CD4-positive, alpha-beta T cell treated with Interleukin-17A for 1 hour (primary cell): Measurements from ENCODE around the gene SLC22A2.

Experiments used
- DNase-seq: peaks from one replicate; pipeline ENCODE4 v3.0.0-alpha.2; 2020

Gene SLC22A2

GRCh38 chr6:160273196-160273595, 14.6 kb upstream of the SLC22A2 start:
- no peak for DNase-seq

DNA sequence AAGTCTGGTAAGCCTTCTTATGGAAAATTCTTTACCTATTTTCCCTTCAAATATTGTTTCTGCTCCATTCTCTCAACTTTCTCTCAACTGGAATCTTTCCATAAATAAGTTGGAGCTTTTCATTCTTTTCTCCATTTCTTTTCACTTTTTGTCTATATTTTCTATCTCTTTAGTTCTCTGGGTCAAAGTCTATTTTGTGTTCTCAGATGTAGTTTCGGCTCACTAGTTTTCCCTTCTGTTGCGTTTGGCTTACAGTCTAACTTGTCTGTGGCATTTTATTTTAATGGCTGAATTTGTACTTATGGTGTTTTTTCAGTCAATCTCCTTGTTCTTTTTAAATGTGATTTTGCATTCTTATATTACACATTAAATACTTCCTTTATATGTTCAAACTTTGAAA, 14.1 kb upstream of the SLC22A2 start:
- DNase-seq, result no peak

GRCh38 chr6:160270347-160270746, 11.7 kb upstream of the SLC22A2 start:
- DNase-seq, result no peak

DNA sequence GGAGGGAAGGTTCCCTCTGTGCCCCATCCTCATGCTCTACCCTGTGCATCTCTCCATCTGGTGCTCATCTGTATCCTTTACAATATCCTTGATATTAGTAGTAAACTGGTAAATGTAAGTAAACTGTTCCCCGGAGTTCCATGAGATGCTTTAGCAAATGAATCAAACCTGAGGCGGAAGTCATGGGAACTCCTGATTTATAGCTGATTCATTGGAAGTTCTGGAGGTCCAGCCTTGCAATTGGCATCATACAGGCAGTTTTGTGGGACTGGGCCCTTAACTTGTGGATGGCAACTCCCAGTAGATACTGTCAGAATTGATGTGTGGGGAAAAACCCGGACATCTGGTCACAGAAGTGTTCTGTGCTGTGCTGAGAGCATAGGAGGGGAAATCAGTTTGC, 11.2 kb upstream of the SLC22A2 start:
- no peak for DNase-seq

DNA sequence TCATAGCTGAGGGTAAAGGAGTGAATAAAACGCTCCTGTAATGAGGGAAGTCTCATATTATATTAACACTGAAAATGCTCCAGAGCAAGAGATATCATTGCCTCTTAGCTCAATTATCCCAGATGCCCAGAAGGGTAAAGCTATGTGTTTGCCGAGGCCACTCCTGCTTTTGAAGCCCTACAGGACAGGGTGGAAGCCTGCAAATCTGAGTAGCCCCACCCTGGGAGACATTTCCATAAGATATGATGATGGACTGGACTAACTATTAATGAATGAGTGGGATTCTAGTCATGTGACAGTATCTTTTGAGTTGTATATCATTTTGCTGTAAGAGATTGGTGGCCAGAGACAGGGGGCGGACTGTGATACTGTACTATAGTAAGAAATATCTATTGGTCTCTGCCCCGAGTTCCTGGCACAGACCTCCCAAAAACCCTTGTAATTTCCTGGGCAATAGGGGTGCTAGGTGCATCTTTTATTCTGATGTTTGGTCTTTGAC, 10.5 kb upstream of the SLC22A2 start:
- DNase-seq, result no peak

DNA sequence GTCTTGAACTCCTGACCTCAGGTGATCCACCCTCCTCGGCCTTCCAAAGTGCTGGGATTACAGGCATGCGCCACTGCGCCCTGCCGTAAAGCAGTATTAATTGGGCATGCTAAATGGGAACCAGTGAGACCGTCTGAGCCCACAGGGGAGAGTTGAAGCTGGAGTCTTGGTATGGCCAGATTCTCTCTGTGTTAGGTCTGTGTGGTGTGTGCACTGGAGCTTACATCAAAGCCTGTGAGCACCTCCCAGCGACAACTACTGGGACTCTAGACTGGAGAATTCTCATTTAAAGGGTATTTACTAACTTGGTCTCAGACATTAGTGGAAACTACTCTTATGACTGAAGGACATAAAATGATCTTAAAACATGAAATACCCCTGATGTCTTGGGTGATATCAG, 8.5 kb upstream of the SLC22A2 start:
- DNase-seq, result no peak

GRCh38 chr6:160265869-160266476, 7.4 kb upstream of the SLC22A2 start:
- DNase-seq, result no peak

DNA sequence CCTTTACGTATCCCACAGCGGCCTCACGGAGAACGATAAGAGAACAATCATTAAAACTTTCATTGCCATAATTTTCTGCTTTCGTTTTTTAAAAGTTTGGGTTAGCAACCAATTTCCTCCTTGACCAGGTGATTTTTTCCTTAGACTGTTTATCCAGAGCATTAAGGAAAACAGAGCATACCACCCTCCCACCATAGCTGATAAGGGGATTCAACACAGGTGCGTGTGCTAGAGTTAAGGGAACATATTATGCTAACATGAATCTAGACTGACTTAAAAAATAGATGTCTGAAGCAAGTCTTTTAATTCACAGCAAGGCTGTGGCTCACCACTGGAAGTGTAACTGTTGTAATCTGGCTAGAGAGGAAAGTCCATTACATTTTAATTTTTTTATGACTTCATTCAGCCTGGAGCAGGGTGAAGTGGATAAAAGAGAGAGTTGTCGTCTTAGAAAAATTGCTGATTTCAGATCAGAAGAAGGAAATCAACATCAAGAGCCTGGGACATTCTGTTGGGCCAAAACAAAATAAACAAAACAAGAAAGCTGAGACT, 5.5 kb upstream of the SLC22A2 start:
- DNase-seq, result no peak

- no peak for DNase-seq
These were observed 4.7 kb upstream of the SLC22A2 start for GRCh38 chr6:160263196-160263939.

GRCh38 chr6:160261991-160262680, 3.5 kb upstream of the SLC22A2 start:
- no peak for DNase-seq

GRCh38 chr6:160260803-160261450, 2.3 kb upstream of the SLC22A2 start:
- DNase-seq, result no peak

GRCh38 chr6:160260367-160260766, 1.7 kb upstream of the SLC22A2 start:
- DNase-seq, result no peak

- no peak for DNase-seq
These were observed 977 bp upstream of the SLC22A2 start for GRCh38 chr6:160259598-160259997.

DNA sequence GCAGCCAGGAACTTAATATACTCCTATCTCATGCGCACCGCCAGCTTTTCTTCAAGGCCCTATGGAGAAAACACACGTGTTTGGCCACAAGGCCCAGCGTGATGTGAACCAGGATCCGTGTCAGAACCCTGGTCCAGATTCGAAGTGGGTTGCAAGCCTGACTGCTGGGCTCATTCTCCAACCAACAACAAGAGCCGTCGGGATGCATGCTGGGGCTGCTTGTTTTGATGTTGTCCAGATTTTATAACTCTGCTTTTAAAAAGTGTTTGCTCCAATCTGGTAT, 463 bp upstream of the SLC22A2 start:
- no peak for DNase-seq

DNA sequence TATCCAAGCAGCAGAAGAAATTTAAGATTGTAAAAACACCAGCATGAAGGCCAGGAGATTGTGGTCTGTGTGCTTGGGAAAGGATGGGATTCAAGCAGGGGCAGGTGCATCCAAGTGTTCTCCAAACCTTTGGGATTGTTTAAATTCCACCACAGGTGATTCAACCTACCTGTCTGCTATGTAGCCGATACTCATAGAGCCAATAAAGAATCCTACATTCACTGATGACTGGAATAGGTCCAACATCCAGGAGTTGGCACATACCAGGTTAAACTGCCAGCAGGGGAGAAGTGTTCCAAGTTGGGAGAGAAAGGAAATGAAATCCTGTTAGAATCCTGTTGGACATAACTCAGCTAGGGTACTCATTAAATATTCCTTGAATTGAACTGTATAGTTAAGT, 2.2 kb downstream of the SLC22A2 start:
- DNase-seq, result no peak

DNA sequence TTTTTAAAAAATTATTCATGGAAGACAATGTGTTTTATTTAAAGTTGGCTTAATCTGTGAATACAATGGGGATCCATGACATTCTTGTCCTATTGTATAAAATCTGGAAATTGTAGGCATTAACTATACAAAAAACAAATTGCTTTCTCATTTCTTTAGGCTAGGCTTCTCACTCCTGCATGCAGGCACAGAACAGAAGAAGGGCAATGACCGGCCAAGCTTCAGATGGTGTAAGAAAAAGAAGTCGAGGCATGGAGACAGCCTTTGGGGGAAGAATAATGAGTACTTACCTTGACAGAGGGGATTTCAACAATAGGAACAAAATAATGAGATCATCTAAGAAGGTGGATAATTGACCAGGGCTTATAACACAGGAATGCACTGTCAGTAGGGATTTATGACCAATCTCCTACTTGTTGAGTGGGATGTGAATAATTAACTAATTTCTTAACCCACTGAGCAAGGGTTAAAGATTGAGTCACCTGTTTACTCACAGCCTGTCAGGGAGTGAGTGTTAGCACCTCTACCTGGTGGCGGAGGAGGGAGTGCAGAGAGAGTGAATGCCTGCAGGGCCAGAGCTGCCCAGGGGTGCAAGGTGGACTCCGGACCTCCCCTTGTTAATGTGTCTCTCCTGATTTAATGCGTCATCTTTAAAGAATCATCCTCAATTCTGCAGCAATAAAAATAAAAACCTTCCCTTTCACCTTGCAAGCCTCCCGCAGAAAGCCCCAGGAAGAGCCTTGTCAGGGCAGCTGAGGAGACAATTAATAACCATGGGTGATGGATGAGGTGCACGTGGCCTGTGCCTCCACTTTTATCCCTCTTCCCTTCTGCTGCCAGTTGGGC, 3.9 kb downstream of the SLC22A2 start:
- DNase-seq, result no peak

DNA sequence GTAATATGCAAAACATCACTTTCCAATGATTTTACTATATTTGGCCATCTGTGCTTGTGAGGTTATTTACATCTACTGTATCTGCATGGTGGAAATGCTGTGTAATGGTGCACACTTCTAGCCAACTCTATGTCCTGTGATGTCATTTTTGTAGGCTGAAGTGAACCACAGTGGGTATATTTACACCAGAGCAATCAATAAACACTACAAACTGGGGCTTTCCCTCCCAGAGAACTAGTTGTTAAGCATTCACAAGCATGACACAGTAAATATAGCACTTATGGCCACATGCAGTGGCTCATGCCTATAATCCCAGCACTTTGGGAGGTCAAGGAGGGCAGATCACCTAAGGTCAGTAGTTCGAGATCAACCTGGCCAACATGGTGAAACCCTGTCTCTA, 4.9 kb downstream of the SLC22A2 start:
- no peak for DNase-seq

GRCh38 chr6:160253292-160253691, 5.3 kb downstream of the SLC22A2 start:
- no peak for DNase-seq

GRCh38 chr6:160252073-160252813, 6.4 kb downstream of the SLC22A2 start:
- DNase-seq, result no peak

GRCh38 chr6:160249671-160250070, 8.9 kb downstream of the SLC22A2 start:
- DNase-seq, result no peak

DNA sequence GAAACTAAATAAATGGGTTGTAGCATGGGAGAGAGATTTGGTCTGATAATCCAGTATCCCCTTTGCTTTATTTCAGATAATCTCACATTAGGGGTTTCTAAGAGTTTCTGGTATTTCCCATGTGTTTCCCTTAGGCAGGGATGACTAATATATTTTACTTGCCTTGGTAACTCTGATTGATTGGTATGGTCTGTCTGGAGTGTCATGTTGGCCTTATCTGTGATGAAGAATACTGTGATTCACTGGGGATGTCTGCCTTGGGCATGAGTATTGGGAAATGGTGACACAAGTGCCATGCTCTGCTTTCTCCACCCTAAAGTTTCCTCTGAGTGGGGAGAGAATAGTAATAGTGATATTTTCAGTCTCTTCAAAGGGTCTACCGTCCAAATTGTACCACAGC, 10.1 kb downstream of the SLC22A2 start:
- DNase-seq, result no peak

DNA sequence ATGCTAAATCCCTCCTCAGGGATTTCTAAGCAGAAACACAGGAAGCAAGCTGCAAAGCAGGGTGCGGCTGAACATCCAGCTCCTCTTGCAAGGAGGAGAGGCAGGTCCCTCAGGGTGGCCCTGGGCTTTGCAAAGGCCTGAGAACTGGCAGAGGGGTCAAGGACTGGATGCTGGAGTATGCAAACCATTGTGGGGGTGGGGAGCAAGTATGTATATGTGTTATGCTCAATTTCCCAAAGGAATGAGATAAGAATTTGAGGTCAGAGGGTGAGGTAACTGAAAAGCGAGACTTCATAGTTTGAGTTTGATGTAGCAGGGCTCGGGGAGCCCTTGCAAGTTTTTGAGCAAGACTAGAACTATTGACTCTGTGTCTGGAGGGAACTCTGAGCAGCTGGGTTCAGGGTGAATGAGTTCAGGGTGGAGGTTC, 11.2 kb downstream of the SLC22A2 start:
- no peak for DNase-seq
